ENCODE measurements around the gene THOC6. TPM values are rescaled to one million over a fixed set of nuclear protein-coding genes. Genes with fewer than 3 reads are reported as not detected.

THOC6 gene
- total RNA-seq, 1 donor from 2014 or later: 30.2 TPM

- Mint-ChIP-seq H3K4me3 (ENCODE audit: unreplicated experiment) (no peak overlapping the region), H3K36me3 (ENCODE audit: unreplicated experiment) (no peaks in the 10 kb centered on the region), H3K4me1 (ENCODE audit: low read depth, unreplicated experiment) (no peaks in the 10 kb centered on the region), H3K27ac (ENCODE audit: unreplicated experiment) (no peak overlapping the region), H3K9me3 (ENCODE audit: unreplicated experiment) (no peaks in the 10 kb centered on the region), H3K27me3 (ENCODE audit: unreplicated experiment) (peaks cover 2% of the 10 kb centered on the region)
- no peak for TF ChIP-seq CTCF (IDR thresholded peaks at IDR 0.05; ENCODE audit: partially characterized antibody, unreplicated experiment)
- DNase-seq: no peak
Measured at GRCh38 chr16:2990891-2991290, 32.9 kb upstream of the THOC6 start.

GRCh38 chr16:2991566-2992261, 32.1 kb upstream of the THOC6 start:
- Mint-ChIP-seq H3K4me1 (ENCODE audit: low read depth, unreplicated experiment) (no peaks in the 10 kb centered on the region), H3K27me3 (ENCODE audit: unreplicated experiment) (peaks cover 3% of the 10 kb centered on the region), H3K4me3 (ENCODE audit: unreplicated experiment) (no peak overlapping the region), H3K27ac (ENCODE audit: unreplicated experiment) (no peak overlapping the region), H3K9me3 (ENCODE audit: unreplicated experiment) (no peaks in the 10 kb centered on the region), H3K36me3 (ENCODE audit: unreplicated experiment) (no peaks in the 10 kb centered on the region)
- no peak for DNase-seq
- TF ChIP-seq CTCF (IDR thresholded peaks at IDR 0.05; ENCODE audit: partially characterized antibody, unreplicated experiment): no peak

GRCh38 chr16:2992383-2993081, 31.3 kb upstream of the THOC6 start:
- H3K4me3 Mint-ChIP-seq (ENCODE audit: unreplicated experiment): no peak overlapping the region
- H3K36me3 Mint-ChIP-seq (ENCODE audit: unreplicated experiment): no peaks in the 10 kb centered on the region
- no peaks in the 10 kb centered on the region for H3K4me1 Mint-ChIP-seq (ENCODE audit: low read depth, unreplicated experiment)
- H3K9me3 Mint-ChIP-seq (ENCODE audit: unreplicated experiment): no peaks in the 10 kb centered on the region
- DNase-seq: no peak
- TF ChIP-seq CTCF (IDR thresholded peaks at IDR 0.05; ENCODE audit: partially characterized antibody, unreplicated experiment): no peak
- peaks cover 1% of the 10 kb centered on the region for H3K27me3 Mint-ChIP-seq (ENCODE audit: unreplicated experiment)
- H3K27ac Mint-ChIP-seq (ENCODE audit: unreplicated experiment): no peak overlapping the region

GRCh38 chr16:2996298-2996697, 27.5 kb upstream of the THOC6 start:
- no peak for DNase-seq
- H3K4me3 Mint-ChIP-seq (ENCODE audit: unreplicated experiment): no peak overlapping the region
- no peaks in the 10 kb centered on the region for H3K36me3 Mint-ChIP-seq (ENCODE audit: unreplicated experiment)
- H3K27me3 Mint-ChIP-seq (ENCODE audit: unreplicated experiment): peaks cover 7% of the 10 kb centered on the region
- no peak for TF ChIP-seq CTCF (IDR thresholded peaks at IDR 0.05; ENCODE audit: partially characterized antibody, unreplicated experiment)
- no peaks in the 10 kb centered on the region for H3K9me3 Mint-ChIP-seq (ENCODE audit: unreplicated experiment)
- no peaks in the 10 kb centered on the region for H3K4me1 Mint-ChIP-seq (ENCODE audit: low read depth, unreplicated experiment)
- no peak overlapping the region for H3K27ac Mint-ChIP-seq (ENCODE audit: unreplicated experiment)

GRCh38 chr16:2999929-3000328, 23.9 kb upstream of the THOC6 start:
- no peaks in the 10 kb centered on the region for H3K4me1 Mint-ChIP-seq (ENCODE audit: low read depth, unreplicated experiment)
- DNase-seq: no peak
- H3K9me3 Mint-ChIP-seq (ENCODE audit: unreplicated experiment): no peaks in the 10 kb centered on the region
- no peak overlapping the region for H3K27ac Mint-ChIP-seq (ENCODE audit: unreplicated experiment)
- no peak overlapping the region for H3K4me3 Mint-ChIP-seq (ENCODE audit: unreplicated experiment)
- TF ChIP-seq CTCF (IDR thresholded peaks at IDR 0.05; ENCODE audit: partially characterized antibody, unreplicated experiment): no peak
- no peaks in the 10 kb centered on the region for H3K36me3 Mint-ChIP-seq (ENCODE audit: unreplicated experiment)
- H3K27me3 Mint-ChIP-seq (ENCODE audit: unreplicated experiment): peaks cover 9% of the 10 kb centered on the region
